Stimulated activated naive CD8-positive, alpha-beta T cell treated with anti-CD3 and anti-CD28 coated beads, Interleukin-15, Interleukin-2, amounts not matched to agents 100 U/mL and 50 U/mL, for 24 hours (primary cell): ENCODE measurements around the gene COL2A1.

Source experiments
- ATAC-seq: fragments of 150-1000 bp; cut with Tn5 transposase; one replicate; pipeline ENCODE4 v1.10.0; 2021
- DNase-seq: peaks from one replicate; pipeline ENCODE4 v3.0.0; 2021

The COL2A1 gene

DNA sequence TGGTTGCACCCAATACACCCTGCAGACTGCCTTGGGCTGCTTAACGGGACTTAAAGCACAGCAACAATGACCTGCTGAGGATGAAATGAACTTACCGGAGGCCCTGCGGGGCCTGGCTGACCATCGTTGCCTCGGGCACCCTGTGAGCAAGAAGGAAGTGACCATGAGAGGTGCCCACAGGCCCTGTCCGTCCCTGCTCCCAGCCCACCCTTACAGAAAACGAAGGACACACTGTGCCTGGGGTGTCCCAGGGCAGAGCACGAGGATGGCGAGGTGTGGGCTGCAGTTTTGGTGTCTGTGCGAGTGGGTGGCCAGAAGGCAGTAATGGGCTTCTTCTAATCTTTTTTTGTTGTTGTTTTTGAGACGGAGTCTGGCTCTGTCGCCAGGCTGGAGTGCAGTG lies 14.6 kb downstream of the COL2A1 start:
- ATAC-seq, result no peak
- DNase-seq, result no peak

DNA sequence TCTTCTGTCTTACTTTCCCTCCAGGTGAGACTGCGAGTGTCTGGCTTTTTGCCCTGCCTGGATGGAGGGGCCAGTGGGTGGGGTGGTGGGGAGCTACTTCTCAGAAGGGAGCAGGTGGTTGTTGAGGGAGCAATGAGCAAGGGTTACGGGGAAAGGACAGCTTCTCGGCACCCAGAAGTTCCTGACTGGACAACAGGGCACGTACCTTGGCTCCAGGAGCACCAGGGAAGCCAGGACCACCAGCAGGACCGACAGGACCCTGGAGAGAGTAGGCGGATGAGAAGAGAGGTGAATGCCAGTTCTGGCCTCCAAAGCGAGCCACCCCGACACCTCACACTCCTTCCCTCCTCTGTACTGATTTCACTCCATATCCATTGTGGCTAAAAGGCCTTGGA lies 15.3 kb downstream of the COL2A1 start:
- DNase-seq, result no peak
- ATAC-seq, result no peak

DNA sequence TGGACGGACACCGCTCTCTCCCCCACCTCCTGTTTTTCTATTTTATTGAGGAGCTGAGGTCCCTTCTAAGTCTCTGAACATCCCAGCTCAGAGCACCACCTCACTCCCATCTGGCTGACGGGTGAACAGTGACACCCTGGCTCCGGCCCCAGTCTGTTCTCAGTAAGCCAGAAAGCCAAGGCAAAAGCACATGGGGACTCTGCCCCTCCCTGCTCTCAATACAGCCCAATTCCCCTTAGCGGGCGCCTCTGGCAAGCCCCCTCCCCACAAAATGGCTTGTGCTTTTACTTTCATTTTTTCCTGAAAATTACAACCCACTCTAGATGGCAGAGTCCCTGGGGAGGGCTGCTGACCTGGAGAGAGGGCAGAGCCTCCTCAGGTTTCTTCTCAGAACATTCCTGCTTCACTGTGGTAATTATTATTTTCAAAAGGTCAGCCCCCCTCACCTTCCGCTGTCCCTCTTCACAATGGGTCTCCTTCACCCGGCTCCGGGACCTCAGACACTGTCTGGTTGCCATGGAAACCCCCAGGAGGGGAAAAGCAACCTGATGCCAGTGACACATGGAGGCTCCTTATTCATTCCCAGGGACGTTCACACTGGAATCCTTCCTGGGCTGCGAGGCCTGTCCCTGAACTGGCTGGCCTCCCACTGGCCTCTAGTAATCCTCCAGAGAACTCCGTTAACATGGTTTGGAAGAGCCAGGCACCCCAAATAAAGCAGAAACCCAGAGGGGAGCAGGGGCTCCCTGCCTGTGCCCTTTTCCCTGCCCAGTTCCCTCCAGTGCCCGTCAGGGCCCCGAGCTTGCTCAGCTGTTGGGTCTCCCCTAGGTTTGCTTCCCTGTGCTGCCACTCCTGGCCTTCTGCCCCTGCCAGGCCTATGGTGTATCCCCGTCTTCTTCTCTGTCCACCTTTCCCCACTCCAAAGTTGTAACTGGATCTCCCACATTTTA lies 15.9 kb downstream of the COL2A1 start:
- DNase-seq, result no peak

DNA sequence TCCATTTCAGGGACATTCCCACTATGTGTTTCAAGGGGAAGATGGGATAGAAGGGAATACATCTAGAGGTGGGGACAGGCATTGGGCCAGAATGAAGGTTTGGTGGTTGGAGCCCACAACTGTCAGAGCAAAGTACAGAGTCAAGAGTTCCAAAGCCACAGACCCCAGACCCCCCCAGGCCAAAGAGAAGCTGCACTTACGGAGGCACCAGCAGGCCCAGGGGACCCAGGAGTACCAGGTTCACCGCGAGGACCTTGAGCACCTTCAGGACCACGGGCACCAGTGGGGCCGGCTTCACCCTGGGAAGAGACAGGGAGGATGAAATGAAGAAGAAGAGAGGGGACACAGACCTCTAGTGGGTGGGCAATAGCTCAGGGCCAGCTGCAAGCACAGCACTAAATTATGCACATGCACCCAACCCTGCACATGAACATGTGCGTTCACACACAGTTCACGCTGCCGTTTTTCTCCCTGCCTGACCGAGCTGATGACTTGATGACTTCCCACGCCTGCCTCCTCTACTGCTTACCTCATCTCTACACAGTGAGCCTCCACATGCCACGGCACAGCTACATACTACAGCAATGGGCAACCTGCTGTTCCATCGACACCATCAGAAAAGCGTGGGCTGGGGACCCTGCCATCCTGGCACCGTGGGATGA lies 16.7 kb downstream of the COL2A1 start:
- ATAC-seq, result no peak
- DNase-seq, result no peak

More for the DNA sequence above, 15.9 kb downstream of the COL2A1 start:
- no peak for ATAC-seq

DNA sequence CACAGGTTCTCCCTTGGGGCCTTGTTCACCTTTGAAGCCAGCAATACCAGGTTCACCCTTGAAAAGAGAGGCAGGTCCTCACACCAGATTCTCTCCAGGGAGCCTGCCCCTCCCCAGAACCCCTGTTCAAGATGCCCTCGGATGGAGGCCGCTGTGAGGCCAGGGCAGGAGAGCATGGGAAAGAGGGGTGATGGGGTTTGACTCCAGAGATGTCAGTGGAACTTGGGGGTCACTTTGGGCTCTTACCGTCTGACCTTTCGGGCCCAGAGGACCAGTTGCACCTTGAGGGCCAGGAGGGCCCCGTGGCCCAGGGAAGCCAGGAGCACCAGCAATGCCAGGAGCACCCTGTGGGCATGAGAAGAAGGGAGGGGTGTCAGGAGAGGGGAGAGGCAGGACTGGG lies 17.4 kb downstream of the COL2A1 start:
- DNase-seq, result no peak
- ATAC-seq, result no peak

DNA sequence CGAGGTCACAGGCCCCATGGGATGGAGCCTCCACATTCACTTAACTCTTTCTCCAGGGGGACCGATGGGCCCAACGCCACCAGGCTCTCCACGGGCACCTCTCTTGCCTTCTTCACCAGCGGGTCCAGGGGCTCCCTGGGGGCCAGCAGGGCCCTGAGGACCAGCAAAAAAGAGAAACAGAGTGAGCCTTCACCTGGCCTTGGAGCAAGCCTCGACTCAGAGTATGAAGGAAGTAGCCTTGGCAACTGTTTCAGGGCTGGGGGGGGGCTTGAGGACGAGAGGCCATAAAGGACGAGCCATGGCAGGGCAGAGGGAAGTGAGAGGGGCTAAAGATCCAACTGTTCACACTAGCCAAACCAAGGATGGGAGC lies 18.0 kb downstream of the COL2A1 start:
- ATAC-seq (no peak), DNase-seq (no peak)

DNA sequence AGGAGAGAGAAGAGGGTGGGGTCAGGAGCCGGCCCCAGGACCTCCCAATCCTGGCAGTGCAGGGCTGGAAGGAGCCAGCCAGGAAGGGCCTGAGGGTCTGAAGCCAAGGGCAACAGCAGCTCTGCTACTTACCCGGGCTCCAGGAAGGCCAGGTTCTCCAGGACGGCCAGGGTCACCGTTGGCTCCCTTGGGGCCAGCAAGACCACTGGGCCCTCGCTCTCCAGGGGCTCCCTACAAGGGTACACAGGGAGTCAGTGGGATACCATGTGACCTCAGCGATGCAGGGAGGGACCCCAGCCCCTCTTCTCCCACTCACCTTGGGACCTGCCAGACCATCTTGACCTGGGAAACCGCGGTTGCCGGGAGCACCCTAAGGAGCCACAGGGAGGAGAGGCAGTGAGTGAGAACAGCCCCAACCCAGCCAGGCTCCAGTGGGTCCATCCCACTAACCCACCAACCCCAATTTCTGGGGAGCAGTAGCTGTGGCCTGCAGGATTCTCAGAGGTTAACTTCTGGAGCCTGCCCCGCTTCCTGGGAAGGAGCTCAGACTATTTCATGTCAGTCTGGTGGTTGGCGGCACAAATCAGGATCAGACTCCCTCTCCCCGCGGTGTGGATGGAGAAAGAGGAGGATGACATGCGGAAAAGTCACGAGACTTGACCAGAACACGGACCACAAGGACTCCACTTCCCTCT lies 18.5 kb downstream of the COL2A1 start:
- ATAC-seq, result no peak
- DNase-seq, result no peak

DNA sequence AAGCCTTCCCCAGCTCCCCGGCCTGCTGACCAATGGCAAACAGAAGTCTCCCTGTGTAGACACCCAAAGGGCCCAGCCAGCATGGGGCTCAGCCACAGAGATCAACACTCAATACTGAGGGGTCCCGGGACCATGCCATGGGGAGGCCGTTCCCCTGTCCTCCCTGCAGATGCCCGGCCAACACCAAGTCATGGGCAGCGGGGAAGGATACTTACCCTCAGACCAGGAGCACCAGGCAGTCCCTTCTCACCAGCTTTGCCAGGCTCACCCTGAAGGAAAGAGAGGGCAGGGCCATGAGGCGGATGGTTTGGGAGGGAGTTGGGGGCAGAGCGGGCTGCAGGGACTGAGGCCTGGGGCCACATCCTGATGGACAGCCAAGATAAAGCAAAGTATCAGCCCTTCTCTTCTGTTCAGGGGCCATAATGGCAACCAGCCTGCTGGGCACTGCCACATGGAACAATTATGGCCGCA lies 19.9 kb downstream of the COL2A1 start:
- no peak for ATAC-seq
- DNase-seq, result no peak

DNA sequence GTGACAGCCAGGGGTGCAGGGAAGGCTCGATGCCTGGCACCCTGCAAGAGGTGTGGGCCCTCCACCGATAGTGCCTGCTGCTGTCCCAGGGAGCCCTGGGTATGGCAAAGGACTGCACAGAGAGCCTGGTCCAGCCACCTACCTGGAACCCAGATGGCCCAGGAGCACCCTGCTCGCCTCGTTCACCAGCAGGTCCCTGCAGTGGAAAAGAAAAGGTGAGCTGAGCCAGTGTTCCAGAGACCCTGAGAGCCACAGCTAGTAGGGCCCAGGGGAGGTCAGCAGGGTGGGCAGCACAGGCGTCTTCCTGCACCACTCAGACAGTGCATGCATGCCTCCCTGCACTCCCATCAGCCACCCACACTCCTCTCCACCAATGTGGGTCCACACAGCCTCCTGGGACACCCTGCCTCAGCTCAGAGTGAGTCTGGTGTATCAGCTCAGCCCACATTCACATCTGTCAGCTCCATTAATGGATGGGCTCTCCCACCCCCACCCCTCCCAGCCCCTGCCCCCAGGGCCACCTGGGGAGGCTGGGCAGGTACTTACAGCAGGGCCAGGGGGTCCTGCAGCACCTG lies 20.6 kb downstream of the COL2A1 start:
- DNase-seq (no peak), ATAC-seq (no peak)

DNA sequence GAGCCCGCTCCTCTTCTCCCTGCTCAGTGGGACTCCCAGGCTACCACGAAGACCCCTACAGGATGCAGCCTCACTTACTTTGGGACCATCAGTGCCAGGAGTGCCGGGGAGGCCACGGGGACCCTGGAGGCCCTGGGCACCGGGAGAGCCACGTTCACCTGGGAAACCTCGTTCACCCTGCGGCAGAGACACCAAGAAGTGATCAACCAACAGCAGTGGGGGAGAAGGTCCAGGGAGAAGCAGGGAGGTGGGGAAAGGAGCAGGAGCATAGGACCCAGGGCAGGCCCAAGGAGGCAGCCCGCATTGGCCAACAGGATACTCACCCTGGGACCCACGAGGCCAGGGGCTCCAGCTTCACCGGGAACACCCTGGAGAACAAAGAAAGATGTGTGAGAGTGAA lies 21.5 kb downstream of the COL2A1 start:
- ATAC-seq, result no peak
- no peak for DNase-seq

DNA sequence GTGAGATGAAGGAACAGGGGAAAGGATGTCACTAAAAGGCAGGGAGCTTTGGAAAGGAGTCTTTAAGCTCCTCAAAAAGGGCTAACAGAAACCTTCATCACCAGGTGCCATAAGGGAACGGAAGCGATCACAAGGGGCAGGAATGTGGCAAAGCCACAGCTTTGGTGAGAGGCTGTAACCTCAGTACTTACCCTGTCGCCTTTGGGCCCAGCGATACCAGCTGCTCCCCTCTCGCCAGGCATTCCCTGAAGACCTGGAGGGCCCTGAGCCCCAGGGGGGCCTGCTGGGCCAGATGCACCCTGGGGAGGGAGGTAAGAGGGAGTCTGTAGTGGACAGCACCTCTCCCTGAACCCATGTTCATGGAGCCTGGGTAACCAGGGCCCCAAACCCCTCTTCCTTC lies 22.0 kb downstream of the COL2A1 start:
- DNase-seq (no peak), ATAC-seq (no peak)

DNA sequence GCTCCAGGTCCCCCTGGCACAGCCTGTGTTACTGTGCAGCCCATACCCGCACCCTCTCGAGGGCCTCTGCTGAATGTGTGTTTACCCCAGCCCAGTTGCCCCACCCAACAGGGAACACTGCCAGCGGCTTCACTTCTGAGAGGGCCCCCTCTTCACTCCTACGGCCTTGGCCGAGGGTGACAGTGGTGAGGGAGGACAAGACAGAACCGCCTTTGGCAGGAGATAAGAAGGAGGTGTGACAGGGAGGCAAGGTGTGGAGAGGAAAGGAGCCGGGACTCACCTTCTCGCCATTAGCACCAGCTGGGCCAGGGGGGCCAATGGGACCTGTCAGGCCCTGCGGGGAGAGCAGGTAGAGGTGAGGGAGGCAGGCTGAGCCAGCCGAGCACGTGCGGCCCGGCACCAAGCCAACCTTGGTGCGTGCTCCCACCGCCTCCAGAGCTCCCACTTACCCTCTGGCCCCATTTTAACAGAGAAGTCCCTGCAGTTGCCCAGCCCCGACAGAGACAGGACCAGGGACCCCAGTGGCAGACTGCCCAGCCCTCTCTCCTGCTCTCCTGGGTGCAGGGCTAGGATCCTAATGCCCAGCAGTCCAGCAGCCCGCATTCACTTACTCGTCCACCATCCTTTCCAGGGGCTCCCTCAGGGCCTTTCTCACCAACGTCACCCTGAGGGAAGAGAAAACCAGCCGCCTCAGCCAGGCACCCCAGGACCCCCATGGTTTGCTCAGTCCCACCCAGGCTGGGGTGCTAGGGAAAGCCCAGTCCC lies 22.6 kb downstream of the COL2A1 start:
- no peak for ATAC-seq

DNA sequence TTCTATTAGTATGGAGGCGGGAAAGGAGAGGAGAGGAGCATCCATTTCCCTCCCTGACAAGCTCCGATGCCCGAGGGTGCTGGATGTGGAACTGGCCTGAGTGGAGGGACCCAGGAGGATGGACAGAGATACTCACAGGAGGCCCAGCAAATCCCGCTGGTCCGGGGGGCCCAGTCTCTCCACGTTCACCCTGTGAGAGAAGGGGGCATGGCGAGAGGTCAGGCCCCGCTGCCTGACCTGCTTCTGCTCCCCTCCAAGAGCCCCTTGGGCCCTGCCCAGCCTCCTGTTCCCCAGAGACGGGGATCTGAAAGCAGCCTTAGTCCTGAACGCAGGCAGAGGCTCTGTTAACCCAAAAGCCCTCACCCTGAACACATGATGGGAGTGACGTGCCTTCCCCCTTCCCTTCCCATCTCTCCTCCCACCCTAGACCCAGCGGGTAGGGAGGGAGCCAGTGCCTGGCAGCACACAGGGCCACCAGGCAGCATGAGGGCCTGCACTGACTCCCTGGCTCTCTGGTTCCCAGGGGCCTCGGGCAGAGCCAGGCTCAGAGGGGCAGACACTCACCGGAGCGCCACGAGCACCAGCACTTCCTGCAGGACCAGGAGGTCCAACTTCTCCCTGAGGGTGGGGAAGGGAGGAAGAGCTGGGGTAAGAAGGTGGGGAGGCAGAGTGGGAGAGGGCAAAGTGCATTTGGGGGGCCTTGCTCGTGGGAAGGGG lies 23.3 kb downstream of the COL2A1 start:
- ATAC-seq, result no peak
- DNase-seq, result no peak

More for the DNA sequence above, 22.6 kb downstream of the COL2A1 start:
- no peak for DNase-seq

DNA sequence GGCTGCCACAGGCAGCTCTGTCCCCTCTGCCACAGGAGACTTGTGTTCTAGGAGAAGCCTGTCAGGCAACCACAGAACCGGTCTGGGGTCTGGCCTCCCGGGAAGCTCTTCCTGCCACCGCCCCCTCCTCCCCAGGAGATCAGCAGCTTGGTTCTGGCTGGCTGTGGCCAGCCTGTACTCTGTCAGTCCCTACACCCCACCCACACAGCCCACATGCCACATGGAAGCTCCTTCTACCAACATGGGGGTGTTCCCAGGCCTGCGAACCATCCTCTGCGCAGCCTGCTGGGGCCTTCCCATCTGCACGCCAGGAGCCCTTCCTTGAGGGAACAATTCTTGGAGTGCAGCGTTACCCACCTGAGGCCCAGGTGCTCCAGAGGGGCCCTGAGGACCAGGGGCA lies 24.1 kb downstream of the COL2A1 start:
- DNase-seq (no peak), ATAC-seq (no peak)

DNA sequence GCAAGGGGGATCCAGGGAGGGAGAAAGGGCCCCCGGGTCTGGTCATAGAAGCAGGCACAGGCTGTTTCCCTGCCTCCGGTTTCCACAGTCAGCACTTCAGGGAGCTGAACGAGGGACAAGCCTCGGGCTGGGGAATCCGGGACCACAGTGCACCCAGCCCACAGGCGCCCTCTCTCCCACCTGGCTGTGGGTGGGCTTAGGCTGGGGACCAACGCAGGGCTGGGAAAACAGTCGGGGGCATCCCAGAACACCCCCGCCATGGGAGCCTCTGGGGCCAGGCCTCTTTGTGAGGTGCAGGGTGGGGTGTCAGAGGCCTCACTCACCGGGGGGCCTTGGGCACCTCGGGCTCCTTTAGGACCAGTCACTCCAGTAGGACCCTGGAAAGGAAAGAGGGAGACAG lies 24.6 kb downstream of the COL2A1 start:
- DNase-seq (no peak), ATAC-seq (no peak)

DNA sequence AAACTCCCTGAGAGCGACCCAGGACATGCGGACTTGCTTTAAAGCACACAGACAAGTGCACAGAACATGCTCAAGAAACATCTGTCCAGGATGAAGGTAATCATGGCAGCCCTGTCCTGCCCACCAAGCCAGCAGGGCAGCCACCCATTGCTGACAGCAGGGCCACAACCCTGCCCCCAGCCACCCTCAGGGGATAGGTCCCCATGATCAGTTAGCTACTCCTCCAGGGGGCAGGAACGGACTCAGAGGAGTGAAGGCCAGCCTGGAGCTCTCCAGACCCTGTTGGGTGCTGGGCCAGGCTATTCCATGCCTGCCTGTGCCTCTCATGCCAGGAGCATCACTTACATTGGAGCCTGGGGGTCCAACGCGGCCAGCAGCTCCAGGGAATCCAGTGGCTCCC lies 25.1 kb downstream of the COL2A1 start:
- no peak for ATAC-seq
- no peak for DNase-seq

DNA sequence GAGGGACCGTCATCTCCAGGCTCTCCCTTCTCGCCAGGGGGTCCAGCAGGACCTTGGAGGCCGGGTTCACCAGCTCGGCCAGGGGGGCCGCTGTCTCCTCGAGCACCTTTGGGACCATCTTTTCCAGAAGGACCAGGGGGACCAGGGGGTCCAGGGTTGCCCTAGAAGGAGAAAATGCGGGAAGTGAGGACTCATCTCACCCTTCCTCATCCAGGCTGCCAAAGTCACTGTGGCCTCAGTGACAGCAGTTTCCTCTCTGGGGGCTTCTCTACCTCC lies 25.7 kb downstream of the COL2A1 start:
- DNase-seq, result no peak
- ATAC-seq, result no peak

DNA sequence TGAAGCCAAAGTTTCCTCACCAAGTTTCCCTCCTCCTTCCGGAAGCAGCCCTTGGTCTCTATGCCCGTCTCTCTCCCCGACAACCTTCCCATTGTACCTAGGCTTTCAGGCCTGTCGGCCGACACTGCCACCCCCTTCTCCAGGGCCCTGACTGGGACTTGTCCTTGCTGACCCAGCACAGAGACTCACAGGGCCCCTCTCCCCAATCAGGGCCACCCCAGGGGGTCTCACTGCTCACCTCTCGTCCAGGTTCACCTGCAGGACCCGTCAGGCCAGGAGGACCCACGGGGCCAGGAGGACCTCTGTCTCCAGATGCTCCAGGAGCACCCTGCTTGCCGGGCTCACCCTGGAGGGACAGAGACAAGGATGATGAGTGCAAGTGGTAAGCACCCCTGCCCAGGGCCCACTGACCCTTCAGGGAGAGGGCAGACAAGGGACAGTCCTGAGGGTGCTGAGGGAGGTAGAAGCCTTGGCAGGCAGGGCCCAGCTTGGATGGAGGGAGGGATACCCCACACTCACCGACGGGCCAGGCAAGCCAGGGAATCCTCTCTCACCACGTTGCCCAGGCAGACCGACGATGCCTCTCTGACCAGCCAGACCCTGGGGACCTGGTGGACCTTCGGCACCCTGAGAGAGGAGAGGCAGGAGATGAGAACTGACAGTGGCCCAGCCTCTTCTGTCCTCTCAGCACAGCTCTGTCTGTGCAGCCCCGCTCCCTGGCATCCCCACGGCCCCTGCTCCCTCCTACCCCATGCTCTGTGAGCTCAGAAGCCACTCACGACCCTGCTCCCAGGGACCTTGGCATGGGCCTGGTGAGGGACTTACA lies 26.3 kb downstream of the COL2A1 start:
- ATAC-seq, result no peak
- no peak for DNase-seq

DNA sequence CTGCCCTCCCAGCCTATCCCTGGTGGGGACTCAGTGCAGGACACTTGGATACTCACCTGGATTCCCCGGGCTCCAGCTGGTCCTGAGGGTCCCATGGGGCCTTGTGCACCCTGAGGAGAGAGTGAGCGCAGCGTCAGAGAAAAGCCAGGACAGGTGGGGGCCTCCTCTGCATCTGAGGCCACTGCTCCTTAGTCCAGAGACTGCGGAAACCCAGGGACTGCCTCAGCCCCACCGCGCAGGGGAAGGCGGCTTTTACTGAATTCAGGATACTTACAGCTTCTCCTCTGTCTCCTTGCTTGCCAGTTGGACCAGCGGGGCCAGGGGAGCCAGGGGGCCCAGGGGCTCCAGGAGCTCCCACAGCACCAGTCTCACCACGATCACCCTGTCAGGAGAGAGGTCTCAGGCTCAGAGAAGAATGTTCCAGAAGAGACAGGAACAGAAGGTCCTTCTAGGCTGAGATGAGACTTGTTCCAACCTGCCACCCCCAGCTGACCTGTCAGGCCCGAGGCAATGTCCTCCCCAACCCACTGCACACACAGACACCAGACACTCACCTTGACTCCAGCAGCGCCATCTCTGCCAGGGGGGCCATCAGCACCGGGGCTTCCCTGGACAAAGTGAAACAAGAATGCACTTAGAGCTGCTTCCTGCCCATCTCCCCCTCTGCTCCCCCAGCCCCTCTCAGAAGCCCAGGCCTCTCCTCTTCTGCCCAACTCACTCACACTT lies 27.1 kb downstream of the COL2A1 start:
- ATAC-seq (no peak), DNase-seq (no peak)

DNA sequence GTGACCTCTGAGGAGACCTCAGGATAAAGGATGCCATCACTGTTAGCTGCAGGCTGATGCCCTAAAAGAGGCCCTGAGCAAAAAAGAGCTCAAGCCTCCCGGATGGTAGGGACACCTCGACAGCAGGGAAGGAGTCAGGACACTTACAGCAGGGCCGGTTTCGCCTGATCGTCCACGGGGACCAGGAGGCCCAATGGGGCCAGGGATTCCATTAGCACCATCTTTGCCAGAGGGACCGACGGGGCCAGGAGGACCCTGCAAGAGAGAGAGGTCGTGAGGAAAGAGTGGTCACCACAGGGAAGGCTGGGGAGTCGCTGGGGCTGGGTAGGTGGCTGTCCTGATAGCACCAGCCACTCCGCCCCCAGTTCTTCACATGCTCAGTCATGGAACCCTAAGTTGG lies 28.5 kb downstream of the COL2A1 start:
- ATAC-seq (no peak), DNase-seq (no peak)
